Calu3 (cell line): Measurements from ENCODE around the gene CLTB. TPM values are rescaled to one million over a fixed set of nuclear protein-coding genes. Genes with fewer than 3 reads are reported as not detected.

ENCODE experiments used
- BruUV-seq: library from RNA; stranded (reverse); fragments of 400-500 nt; replicated peaks from 2 replicates; lab custom pipeline; 2021; lab: Mats Ljungman, UMichigan
- CTCF ChIA-PET: fragments of 300-600 bp; sonication (Branson Sonifier 250); formaldehyde crosslinking; loops from one replicate; lab custom pipeline; 2022; ENCODE audit warnings: antibody characterized with exemption; lab: Charles Lee
- DNase-seq: peaks from one replicate; pipeline ENCODE4 v3.0.0; 2022
- H3K27ac Mint-ChIP-seq: one replicate; pipeline ENCODE4 v1.8.0; 2022; ENCODE audit warnings: mixed read lengths; ENCODE audit not compliant: unreplicated experiment
- H3K27me3 Mint-ChIP-seq: one replicate; pipeline ENCODE4 v1.8.0; 2022; ENCODE audit warnings: mixed read lengths; ENCODE audit not compliant: unreplicated experiment
- H3K36me3 Mint-ChIP-seq: one replicate; pipeline ENCODE4 v1.8.0; 2022; ENCODE audit warnings: mild to moderate bottlenecking, moderate library complexity, mixed read lengths; ENCODE audit not compliant: insufficient read depth, unreplicated experiment
- H3K4me1 Mint-ChIP-seq: one replicate; pipeline ENCODE4 v1.8.0; 2022; ENCODE audit warnings: mild to moderate bottlenecking, low read depth, mixed read lengths; ENCODE audit not compliant: unreplicated experiment
- H3K4me3 Mint-ChIP-seq: one replicate; pipeline ENCODE4 v1.8.0; 2022; ENCODE audit warnings: mild to moderate bottlenecking, low read depth, moderate library complexity, mixed read lengths; ENCODE audit not compliant: unreplicated experiment
- H3K9me3 Mint-ChIP-seq: one replicate; pipeline ENCODE4 v1.8.0; 2022; ENCODE audit warnings: low read depth, mixed read lengths; ENCODE audit not compliant: unreplicated experiment
- intact Hi-C: fragments of 100-400 bp; cut with micrococcal nuclease; formaldehyde crosslinking; loops from one replicate; pipeline ENCODE4 v1.10.0; 2022; ENCODE audit not compliant: unreplicated experiment
- total RNA-seq: library from RNA; stranded (reverse); gene quantifications from 2 replicates; pipeline ENCODE4 v1.2.3, GENCODE V29; 2022
- TF ChIP-seq, protein P1 (sequence below): fragments of 200-600 bp; IDR thresholded peaks from one replicate; pipeline ENCODE4 v1.8.0; 2022; ENCODE audit warnings: antibody characterized with exemption; ENCODE audit not compliant: unreplicated experiment

CLTB gene
- total RNA-seq, 1 experiment from 2014 or later, result 116 TPM

- Mint-ChIP-seq H3K4me1 (peaks cover 11% of the 10 kb centered on the region), H3K27me3 (no peaks in the 10 kb centered on the region), H3K27ac (no peak overlapping the region), H3K36me3 (peaks cover 28% of the 10 kb centered on the region), H3K4me3 (no peak overlapping the region), H3K9me3 (no peaks in the 10 kb centered on the region)
- no TSS peak for BruUV-seq
- CTCF ChIA-PET, result no interaction called here
- TF ChIP-seq, protein P1, sequence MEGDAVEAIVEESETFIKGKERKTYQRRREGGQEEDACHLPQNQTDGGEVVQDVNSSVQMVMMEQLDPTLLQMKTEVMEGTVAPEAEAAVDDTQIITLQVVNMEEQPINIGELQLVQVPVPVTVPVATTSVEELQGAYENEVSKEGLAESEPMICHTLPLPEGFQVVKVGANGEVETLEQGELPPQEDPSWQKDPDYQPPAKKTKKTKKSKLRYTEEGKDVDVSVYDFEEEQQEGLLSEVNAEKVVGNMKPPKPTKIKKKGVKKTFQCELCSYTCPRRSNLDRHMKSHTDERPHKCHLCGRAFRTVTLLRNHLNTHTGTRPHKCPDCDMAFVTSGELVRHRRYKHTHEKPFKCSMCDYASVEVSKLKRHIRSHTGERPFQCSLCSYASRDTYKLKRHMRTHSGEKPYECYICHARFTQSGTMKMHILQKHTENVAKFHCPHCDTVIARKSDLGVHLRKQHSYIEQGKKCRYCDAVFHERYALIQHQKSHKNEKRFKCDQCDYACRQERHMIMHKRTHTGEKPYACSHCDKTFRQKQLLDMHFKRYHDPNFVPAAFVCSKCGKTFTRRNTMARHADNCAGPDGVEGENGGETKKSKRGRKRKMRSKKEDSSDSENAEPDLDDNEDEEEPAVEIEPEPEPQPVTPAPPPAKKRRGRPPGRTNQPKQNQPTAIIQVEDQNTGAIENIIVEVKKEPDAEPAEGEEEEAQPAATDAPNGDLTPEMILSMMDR, result no peak
- intact Hi-C loops, result no loop called here
- no peak for DNase-seq
Measured at GRCh38 chr5:176381423-176381822, 34.9 kb downstream of the CLTB start.

DNA sequence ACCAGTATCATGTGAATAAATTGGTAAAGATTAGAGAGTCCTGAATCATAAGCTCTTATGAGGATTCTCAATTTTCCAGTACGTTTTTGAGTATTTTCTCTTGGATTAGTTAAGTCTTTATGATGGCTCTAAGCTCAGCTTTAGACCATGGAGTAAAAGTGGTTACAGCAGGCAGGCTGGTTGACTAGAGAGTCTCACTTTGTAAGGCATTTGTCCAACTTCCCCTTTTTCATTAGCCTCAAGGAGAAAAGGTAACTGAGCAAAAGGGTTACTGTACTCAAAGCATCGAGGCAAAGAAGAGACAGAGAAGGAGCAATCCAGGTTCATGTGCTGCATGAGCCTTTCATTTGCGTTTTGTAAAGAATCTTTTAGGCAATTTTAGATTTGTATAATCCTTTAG is 36.5 kb downstream of the CLTB start:
- no peaks in the 10 kb centered on the region for H3K9me3 Mint-ChIP-seq
- CTCF ChIA-PET, result no interaction called here
- H3K27ac Mint-ChIP-seq, result no peak overlapping the region
- no peaks in the 10 kb centered on the region for H3K27me3 Mint-ChIP-seq
- no peak overlapping the region for H3K4me3 Mint-ChIP-seq
- peaks cover 18% of the 10 kb centered on the region for H3K36me3 Mint-ChIP-seq
- no peak for DNase-seq
- H3K4me1 Mint-ChIP-seq, result no peaks in the 10 kb centered on the region
- TF ChIP-seq, protein P1, result no peak
- intact Hi-C loops, result no loop called here
- BruUV-seq, result no TSS peak

GRCh38 chr5:176373100-176373818 is 43.1 kb downstream of the CLTB start:
- intact Hi-C loops, result no loop called here
- H3K4me1 Mint-ChIP-seq, result peaks cover 11% of the 10 kb centered on the region
- TF ChIP-seq, protein P1, result no peak
- BruUV-seq, result no TSS peak
- H3K9me3 Mint-ChIP-seq, result no peaks in the 10 kb centered on the region
- peaks cover under 1% of the 10 kb centered on the region for H3K27me3 Mint-ChIP-seq
- H3K36me3 Mint-ChIP-seq, result no peaks in the 10 kb centered on the region
- no peak overlapping the region for H3K27ac Mint-ChIP-seq
- CTCF ChIA-PET, result no interaction called here
- H3K4me3 Mint-ChIP-seq, result no peak overlapping the region
- no peak for DNase-seq

DNA sequence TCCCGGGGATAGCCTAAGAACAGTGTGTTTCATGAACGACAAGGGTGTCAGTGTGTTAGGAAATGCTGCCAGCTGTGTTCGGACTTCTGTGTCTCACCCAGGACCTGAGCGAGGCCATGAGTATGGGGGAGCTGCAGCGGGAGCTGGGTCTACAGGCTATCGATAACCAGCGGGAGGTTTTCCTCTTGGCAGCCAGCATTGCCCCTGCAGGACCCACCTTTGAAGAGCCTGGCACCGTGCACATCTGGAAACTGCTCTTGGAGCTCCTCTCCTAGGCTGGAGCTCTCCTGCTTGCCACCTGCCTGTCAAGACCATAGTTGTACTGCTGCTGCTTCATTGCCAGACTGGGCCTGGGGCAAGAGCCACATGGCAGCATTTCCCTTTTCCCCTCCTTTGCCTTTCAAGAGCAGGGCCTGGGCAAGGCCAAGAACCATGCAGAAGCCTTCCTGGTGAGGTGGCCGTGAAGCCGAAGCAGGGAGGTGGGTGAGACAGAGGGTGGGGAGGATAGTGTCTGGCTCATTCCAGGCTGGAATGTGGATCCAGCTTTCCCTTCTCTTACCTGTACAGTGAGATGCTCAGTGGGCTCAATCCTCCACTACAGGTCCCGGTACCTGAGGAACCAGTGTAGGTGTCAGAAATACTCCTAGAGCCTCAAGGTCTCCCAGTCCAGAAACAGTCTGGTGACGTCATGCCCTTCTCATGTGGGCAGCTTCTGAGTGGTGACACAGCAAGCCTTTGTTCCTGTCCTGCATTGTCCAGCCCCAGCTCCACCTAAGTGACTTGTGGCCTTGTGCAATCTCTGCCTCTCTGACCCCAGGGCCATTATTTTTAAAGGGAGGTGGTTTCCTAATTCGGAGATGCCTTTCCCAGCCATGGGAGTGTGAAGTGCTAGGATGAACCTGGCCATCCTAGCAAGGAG is 44.5 kb downstream of the CLTB start:
- TF ChIP-seq, protein P1, result no peak
- peak; percentile 64 for DNase-seq
- H3K27ac Mint-ChIP-seq, result peak overlapping the region; percentile 59
- no TSS peak for BruUV-seq
- intact Hi-C loops, result no loop called here
- no peak overlapping the region for H3K4me3 Mint-ChIP-seq
- peaks cover 14% of the 10 kb centered on the region for H3K27me3 Mint-ChIP-seq
- CTCF ChIA-PET, result interaction anchor here (0.6 to 1.4 kb wide), 2 partner anchors 17 to 74 kb away, joined by 4 read pairs; partner anchors contain the start of genes HIGD2A and NOP16
- peaks cover 17% of the 10 kb centered on the region for H3K4me1 Mint-ChIP-seq
- H3K9me3 Mint-ChIP-seq, result no peaks in the 10 kb centered on the region
- no peaks in the 10 kb centered on the region for H3K36me3 Mint-ChIP-seq
